ENCODE data around the gene ALPP.

The ALPP gene

GRCh38 chr2:232372231-232373208 is 6.0 kb upstream of the ALPP start:
- H2AFZ ChIP-seq (ENCODE audit: low read depth), result no peak overlapping the region
- H3K4me3 ChIP-seq (IDR thresholded peaks at IDR 0.05; ENCODE audit: insufficient read depth, low read depth, low read length), result no peak overlapping the region
- TF ChIP-seq CTCF (conservative IDR thresholded peaks at IDR 0.05; ENCODE audit: low read depth, low read length), result no peak
- H3K79me2 ChIP-seq (ENCODE audit: insufficient read depth, low read depth), result no peaks in the 10 kb centered on the region
- no peak overlapping the region for H3K27ac ChIP-seq
- H3K4me1 ChIP-seq (ENCODE audit: low read depth, poor library complexity, severe bottlenecking), result no peaks in the 10 kb centered on the region
- H3K36me3 ChIP-seq (ENCODE audit: insufficient read depth), result no peaks in the 10 kb centered on the region
- H4K20me1 ChIP-seq (ENCODE audit: insufficient read depth), result no peaks in the 10 kb centered on the region
- H3K9ac ChIP-seq, result no peak overlapping the region
- H3K4me2 ChIP-seq, result no peak overlapping the region
- H3K27me3 ChIP-seq (ENCODE audit: insufficient read depth, low read depth), result no peaks in the 10 kb centered on the region

DNA sequence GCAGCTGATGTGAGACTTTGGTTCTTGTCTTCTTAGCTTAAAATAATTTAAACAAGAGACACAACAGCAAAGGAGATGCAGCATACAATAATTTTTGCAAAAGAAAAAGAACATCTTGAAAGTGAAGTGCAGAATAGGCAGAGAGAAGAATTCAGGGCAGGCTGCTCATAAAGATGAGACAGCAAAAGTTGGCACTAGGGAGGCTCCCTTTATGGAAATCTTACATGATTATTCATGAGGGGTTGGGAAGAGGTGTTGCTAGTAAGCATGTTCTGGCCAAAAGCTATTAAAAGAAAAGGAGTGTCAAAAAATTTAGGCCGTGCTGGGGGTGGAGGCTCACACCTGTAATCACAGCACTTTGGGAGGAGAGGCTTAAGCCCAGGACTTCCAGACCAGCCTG is 4.2 kb upstream of the ALPP start:
- no peaks in the 10 kb centered on the region for H4K20me1 ChIP-seq (ENCODE audit: insufficient read depth)
- no peak overlapping the region for H2AFZ ChIP-seq (ENCODE audit: low read depth)
- H3K79me2 ChIP-seq (ENCODE audit: insufficient read depth, low read depth), result no peaks in the 10 kb centered on the region
- no peaks in the 10 kb centered on the region for H3K4me1 ChIP-seq (ENCODE audit: low read depth, poor library complexity, severe bottlenecking)
- H3K9ac ChIP-seq, result no peak overlapping the region
- TF ChIP-seq CTCF (conservative IDR thresholded peaks at IDR 0.05; ENCODE audit: low read depth, low read length), result no peak
- H3K4me3 ChIP-seq (IDR thresholded peaks at IDR 0.05; ENCODE audit: insufficient read depth, low read depth, low read length), result no peak overlapping the region
- H3K27me3 ChIP-seq (ENCODE audit: insufficient read depth, low read depth), result no peaks in the 10 kb centered on the region
- H3K27ac ChIP-seq, result no peak overlapping the region
- no peaks in the 10 kb centered on the region for H3K36me3 ChIP-seq (ENCODE audit: insufficient read depth)
- no peak overlapping the region for H3K4me2 ChIP-seq

DNA sequence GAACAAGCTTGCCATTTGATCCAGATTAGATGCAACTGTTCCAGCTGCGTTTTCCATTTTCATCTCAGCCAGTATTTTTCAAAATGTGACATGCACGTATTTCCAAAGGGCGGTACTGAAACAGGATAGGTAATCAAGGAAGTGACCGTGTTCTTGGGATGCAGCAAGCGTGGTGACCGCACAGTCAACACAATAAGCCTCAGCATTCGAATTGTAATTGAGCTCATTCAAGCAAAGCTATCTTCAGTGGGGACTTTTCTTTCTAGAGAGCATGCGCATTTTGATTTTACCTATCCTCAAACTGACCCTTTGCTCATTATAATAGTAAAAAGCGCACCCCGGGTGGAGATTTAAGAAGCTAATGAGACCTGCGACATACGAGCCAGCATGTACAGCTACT is 3.4 kb upstream of the ALPP start:
- Histone ChIP-seq H3K27ac (no peak overlapping the region), H3K36me3 (ENCODE audit: insufficient read depth) (no peaks in the 10 kb centered on the region), H2AFZ (ENCODE audit: low read depth) (no peak overlapping the region), H3K9ac (no peak overlapping the region), H3K4me3 (IDR thresholded peaks at IDR 0.05; ENCODE audit: insufficient read depth, low read depth, low read length) (no peak overlapping the region), H3K79me2 (ENCODE audit: insufficient read depth, low read depth) (no peaks in the 10 kb centered on the region), H3K4me1 (ENCODE audit: low read depth, poor library complexity, severe bottlenecking) (no peaks in the 10 kb centered on the region), H3K27me3 (ENCODE audit: insufficient read depth, low read depth) (no peaks in the 10 kb centered on the region), H3K4me2 (no peak overlapping the region), H4K20me1 (ENCODE audit: insufficient read depth) (no peaks in the 10 kb centered on the region)
- no peak for TF ChIP-seq CTCF (conservative IDR thresholded peaks at IDR 0.05; ENCODE audit: low read depth, low read length)

DNA sequence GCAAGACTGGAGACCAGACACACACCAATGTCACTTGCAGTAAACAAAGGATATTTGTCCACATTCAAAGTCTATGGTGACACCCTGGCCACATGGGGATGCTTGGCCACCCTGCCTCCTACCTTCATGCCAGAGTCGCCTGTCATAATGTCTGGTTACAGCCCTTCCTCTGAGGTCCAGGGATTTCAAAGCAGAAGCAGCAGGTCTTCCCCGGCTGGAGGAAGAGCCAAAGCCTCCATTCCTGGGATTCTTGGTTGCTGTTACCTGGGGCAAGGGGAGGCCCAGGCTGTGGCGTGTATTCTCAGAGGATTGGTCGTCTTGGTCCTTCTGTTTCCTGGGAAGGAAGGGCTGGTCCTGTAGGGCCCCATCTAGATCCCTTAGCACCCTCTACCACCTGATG is 2.3 kb upstream of the ALPP start:
- H3K4me2 ChIP-seq, result no peak overlapping the region
- H4K20me1 ChIP-seq (ENCODE audit: insufficient read depth), result no peaks in the 10 kb centered on the region
- no peak overlapping the region for H3K9ac ChIP-seq
- no peak overlapping the region for H2AFZ ChIP-seq (ENCODE audit: low read depth)
- no peaks in the 10 kb centered on the region for H3K4me1 ChIP-seq (ENCODE audit: low read depth, poor library complexity, severe bottlenecking)
- no peaks in the 10 kb centered on the region for H3K79me2 ChIP-seq (ENCODE audit: insufficient read depth, low read depth)
- H3K27ac ChIP-seq, result no peak overlapping the region
- no peak overlapping the region for H3K4me3 ChIP-seq (IDR thresholded peaks at IDR 0.05; ENCODE audit: insufficient read depth, low read depth, low read length)
- TF ChIP-seq CTCF (conservative IDR thresholded peaks at IDR 0.05; ENCODE audit: low read depth, low read length), result no peak
- no peaks in the 10 kb centered on the region for H3K27me3 ChIP-seq (ENCODE audit: insufficient read depth, low read depth)
- no peaks in the 10 kb centered on the region for H3K36me3 ChIP-seq (ENCODE audit: insufficient read depth)

Data from KMS-11 (cell line).